ENCODE results near the gene THOC6.

The THOC6 gene

DNA sequence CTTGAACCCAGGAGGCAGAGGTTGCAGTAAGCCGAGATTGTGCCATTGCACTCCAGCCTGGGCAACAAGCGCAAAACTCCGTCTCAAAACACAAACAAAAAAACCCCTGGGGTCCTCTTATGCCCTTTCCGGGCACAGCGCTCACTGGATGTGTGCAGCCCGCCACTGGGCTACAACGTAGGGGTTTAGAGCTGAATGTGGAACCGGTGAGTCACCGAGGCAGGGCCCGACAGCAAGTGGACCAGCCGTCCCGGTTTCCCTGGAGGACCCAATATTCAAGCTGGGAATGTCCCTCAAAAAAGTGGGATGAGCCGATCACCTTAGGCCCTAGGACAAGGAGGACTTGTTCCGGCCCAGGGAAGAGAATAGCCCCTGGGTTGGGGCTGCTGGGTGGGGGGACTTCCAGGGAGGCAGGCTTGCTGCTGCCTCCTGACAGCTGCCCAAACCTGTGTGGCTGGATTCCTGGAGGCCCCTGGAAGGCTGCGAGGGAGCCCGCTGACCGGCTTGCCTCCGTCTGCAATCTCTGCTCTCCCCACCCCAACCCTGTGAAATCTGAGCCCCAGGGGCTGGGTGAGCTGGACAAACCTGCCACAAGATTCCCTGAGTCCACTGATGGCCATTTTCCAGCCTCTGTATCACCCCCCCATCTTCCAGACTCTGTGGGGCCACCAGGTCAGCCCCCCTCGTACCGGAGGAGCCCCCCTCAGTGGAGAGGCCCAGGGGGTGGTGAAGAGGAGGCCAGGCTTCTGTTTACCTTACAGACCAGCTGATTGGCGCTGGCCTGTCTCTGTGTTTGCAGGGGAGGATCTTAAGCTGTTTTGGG lies 14.1 kb upstream of the THOC6 start:
- TF ChIP-seq, protein P1, sequence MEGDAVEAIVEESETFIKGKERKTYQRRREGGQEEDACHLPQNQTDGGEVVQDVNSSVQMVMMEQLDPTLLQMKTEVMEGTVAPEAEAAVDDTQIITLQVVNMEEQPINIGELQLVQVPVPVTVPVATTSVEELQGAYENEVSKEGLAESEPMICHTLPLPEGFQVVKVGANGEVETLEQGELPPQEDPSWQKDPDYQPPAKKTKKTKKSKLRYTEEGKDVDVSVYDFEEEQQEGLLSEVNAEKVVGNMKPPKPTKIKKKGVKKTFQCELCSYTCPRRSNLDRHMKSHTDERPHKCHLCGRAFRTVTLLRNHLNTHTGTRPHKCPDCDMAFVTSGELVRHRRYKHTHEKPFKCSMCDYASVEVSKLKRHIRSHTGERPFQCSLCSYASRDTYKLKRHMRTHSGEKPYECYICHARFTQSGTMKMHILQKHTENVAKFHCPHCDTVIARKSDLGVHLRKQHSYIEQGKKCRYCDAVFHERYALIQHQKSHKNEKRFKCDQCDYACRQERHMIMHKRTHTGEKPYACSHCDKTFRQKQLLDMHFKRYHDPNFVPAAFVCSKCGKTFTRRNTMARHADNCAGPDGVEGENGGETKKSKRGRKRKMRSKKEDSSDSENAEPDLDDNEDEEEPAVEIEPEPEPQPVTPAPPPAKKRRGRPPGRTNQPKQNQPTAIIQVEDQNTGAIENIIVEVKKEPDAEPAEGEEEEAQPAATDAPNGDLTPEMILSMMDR (IDR thresholded peaks at IDR 0.05; ENCODE audit: low read depth, low read length): no peak
- no peak for DNase-seq (ENCODE audit: low read depth in 2 of 2)

DNA sequence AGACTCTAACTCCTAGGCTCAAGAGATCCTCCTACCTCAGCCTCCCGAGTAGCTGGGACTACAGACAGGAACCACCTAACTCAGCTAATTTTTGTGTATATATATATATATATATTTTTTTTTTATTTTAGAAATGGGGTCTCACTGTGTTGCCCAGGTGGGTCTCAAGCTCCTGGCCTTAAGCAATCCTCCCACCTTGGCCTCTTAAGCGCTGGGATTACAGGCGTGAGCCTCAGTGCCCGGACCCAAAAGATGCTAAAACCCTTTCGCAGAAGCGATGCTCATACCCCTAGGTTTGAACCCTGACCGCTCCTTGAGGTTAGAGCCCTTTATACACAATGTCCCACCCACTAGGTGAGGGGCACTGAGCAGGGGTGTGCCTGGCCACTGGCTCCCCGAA lies 13.3 kb upstream of the THOC6 start:
- DNase-seq (ENCODE audit: low read depth in 2 of 2): no peak
- TF ChIP-seq, protein P1 (IDR thresholded peaks at IDR 0.05; ENCODE audit: low read depth, low read length): no peak
- no peak overlapping the region for H3K4me3 ChIP-seq (replicated peaks in 1 of 2; ENCODE audit: low read depth in 2 of 2, low read length in 2 of 2)

More for the DNA sequence above, 14.1 kb upstream of the THOC6 start:
- H3K4me3 ChIP-seq (replicated peaks in 1 of 2; ENCODE audit: low read depth in 2 of 2, low read length in 2 of 2): no peak overlapping the region

DNA sequence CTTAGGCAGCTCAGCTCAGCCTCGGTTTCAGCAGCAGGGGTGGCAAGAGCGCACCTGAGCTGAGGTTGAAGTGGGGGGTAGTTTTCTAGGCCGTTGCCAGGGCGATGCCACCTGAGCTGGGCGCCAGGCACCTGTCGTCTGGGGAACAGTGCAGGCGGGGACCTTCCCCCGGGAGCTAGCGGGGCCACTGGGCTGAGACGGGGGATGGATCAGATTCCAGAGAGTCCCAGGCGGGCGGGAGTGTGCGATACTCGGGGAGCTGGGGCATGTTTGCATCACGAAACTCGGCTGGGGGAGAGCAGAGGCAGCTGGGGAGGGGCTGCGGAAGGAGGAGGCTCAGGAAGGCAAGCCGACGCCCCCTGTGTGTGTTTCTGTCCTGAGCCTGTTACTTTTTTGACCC lies 11.6 kb upstream of the THOC6 start:
- no peak for DNase-seq (ENCODE audit: low read depth in 2 of 2)
- TF ChIP-seq, protein P1 (IDR thresholded peaks at IDR 0.05; ENCODE audit: low read depth, low read length): no peak
- no peak overlapping the region for H3K4me3 ChIP-seq (replicated peaks in 1 of 2; ENCODE audit: low read depth in 2 of 2, low read length in 2 of 2)

DNA sequence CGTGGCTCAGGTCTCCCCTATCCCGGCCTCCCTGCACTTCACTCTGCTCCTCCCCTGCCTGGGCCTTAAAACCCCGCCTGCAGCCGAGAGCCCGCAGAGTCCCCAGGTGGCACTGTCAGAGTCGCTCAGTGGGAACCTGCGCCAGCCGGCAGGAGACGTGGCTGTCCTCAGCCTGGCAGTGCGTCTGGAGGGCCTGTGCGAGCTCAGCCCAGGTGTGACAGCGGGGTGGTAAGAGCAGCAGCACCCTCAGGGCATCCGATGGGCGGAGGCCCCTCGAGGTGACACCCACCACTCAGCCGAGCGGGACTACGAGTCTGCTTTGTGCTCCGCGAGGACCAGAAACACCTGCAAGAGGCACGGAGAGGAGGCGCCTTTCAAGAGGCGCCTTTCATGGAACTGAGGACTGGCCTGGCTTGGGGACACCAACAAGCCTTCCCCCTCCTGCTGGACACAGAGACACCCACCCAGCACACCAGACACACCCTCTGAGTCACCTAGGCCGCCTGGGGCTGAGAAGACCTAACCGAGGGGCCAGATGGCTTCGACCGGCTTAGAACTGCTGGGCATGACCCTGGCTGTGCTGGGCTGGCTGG lies 10.9 kb upstream of the THOC6 start, which contains the start of gene CLDN9:
TSS of gene CLDN9 (plus strand) at position 96 of the 593 bp plus-strand sequence. CDS start at position 536, 440 bp downstream.
- TF ChIP-seq, protein P1 (IDR thresholded peaks at IDR 0.05; ENCODE audit: low read depth, low read length): no peak
- no peak within 1 kb of the TSS for H3K4me3 ChIP-seq (replicated peaks in 1 of 2; ENCODE audit: low read depth in 2 of 2, low read length in 2 of 2)
- no peak for DNase-seq (ENCODE audit: low read depth in 2 of 2)

DNA sequence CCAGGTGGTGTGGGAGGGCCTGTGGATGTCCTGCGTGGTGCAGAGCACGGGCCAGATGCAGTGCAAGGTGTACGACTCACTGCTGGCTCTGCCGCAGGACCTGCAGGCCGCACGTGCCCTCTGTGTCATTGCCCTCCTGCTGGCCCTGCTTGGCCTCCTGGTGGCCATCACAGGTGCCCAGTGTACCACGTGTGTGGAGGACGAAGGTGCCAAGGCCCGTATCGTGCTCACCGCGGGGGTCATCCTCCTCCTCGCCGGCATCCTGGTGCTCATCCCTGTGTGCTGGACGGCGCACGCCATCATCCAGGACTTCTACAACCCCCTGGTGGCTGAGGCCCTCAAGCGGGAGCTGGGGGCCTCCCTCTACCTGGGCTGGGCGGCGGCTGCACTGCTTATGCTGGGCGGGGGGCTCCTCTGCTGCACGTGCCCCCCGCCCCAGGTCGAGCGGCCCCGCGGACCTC lies 10.3 kb upstream of the THOC6 start:
- TF ChIP-seq, protein P1 (IDR thresholded peaks at IDR 0.05; ENCODE audit: low read depth, low read length): no peak
- DNase-seq (ENCODE audit: low read depth in 2 of 2): no peak

DNA sequence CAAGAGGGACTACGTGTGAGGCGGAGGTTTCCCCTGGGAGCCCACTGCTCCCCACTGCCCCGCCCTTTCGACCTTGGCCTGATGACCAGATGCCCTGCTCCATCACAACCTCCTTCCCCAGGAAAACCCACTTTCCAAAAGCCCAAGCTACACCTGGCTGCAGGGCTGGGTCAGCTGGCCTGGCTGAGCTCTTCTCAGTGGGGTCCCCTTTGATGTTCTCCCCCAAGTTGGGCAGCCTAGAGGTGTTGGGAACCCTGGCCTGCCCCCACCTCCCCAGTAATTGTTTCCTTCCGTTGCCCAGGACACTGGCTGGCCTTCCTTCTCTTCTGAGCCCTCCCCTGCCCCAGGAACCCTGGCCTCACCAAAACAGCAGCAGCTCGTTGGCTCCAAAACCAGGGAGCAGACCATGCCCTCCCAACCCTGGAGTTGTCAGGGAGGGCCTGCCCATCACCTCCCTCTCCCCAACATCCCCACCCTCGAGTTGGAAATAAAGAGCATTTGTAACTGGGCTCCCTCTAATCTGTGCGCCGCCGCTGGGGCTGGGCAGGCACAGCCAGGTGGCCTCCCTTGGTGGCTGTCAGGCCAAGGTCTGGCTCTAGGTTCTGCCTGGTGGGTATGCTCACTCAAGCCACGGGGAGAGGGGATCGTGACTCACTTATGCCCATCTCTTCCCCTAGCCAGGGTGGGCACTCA lies 9.7 kb upstream of the THOC6 start:
- H3K4me3 ChIP-seq (replicated peaks in 1 of 2; ENCODE audit: low read depth in 2 of 2, low read length in 2 of 2): no peak overlapping the region
- DNase-seq (ENCODE audit: low read depth in 2 of 2): no peak
- TF ChIP-seq, protein P1 (IDR thresholded peaks at IDR 0.05; ENCODE audit: low read depth, low read length): no peak

More for the DNA sequence above, 10.3 kb upstream of the THOC6 start:
- no peak overlapping the region for H3K4me3 ChIP-seq (replicated peaks in 1 of 2; ENCODE audit: low read depth in 2 of 2, low read length in 2 of 2)
